Ascending aorta (tissue), 2 donors: ENCODE data around the gene NSUN4. TPM values are rescaled to one million over a fixed set of nuclear protein-coding genes. Genes with fewer than 3 reads are reported as not detected.

ENCODE experiments used
- DNase-seq, 2 donors: peaks; one replicate each; pipeline ENCODE4 v3.0.0-alpha.2; 2019; ENCODE audit warnings: low spot score in 2 of 2
- H3K27ac ChIP-seq, 2 donors: fragments of 200-600 bp; sonication (generic); one replicate each; pipeline ENCODE4 v1.5.1; 2016 to 2017; ENCODE audit warnings: mild to moderate bottlenecking in 1 of 2
- H3K27me3 ChIP-seq: fragments of 200-600 bp; sonication (generic); one replicate; pipeline ENCODE4 v1.5.1; 2017
- H3K36me3 ChIP-seq, 2 donors: fragments of 200-600 bp; sonication (generic); one replicate each; pipeline ENCODE4 v1.5.1; 2016
- H3K4me1 ChIP-seq, 2 donors: fragments of 200-600 bp; sonication (generic); one replicate each; pipeline ENCODE4 v1.5.1; 2016 to 2017; ENCODE audit warnings: mild to moderate bottlenecking in 1 of 2
- H3K4me3 ChIP-seq, 2 donors: fragments of 200-600 bp; sonication (generic); one replicate each; pipeline ENCODE4 v1.5.1; 2016 to 2017; ENCODE audit warnings: mild to moderate bottlenecking in 1 of 2
- H3K9me3 ChIP-seq, 2 donors: fragments of 200-600 bp; sonication (generic); one replicate each; pipeline ENCODE4 v1.5.1; 2016
- intact Hi-C: fragments of 100-400 bp; cut with DNase I; formaldehyde crosslinking; loops from one replicate; pipeline ENCODE4 v1.15.1; 2023
- total RNA-seq: library from RNA; depleted of rRNA; stranded (reverse); fragments of >200 nt; gene quantifications from one replicate; pipeline ENCODE4 v1.1.0, GENCODE V29; 2016
- TF ChIP-seq, protein P1 (sequence below), 3 experiments: fragments of 200-600 bp in 2 of 3; fragments of 450-650 bp in 1 of 3; sonication (generic) in 2 of 3; IDR thresholded peaks; one replicate each; pipeline ENCODE4 v1.5.1; 2016 to 2019; ENCODE audit warnings: antibody characterized with exemption in 3 of 3, mild to moderate bottlenecking in 1 of 3, moderate library complexity in 1 of 3

The NSUN4 gene
- total RNA-seq, 1 donor from 2014 or later: 6.1 TPM

DNA sequence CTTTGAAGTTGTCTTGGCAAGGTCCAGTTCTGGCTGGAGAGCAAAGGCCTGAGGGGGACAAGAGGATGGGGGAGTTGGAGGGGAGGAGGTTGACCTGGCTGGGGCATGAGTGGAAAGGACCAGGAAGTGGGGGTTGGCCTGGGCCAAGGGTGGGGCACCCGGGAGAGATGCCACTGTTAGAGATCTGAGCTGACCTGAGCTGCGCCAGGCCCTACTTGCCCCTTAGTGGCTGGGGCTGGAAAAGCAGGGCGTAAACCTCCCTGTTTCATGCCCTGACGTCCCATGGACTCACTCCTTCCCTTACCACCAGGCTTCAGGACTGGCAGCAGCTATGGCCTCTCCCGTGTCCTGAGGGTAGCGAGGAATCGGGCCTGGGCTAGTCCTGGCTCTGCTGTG, 70.4 kb downstream of the NSUN4 start:
- Histone ChIP-seq H3K27me3 (no peaks in the 10 kb centered on the region), H3K36me3 (peaks cover 0 to 6% of the 10 kb centered on the region in 2 donors), H3K4me1 (peaks cover 2 to 8% of the 10 kb centered on the region in 2 donors), H3K27ac (no peak overlapping the region), H3K9me3 (no peaks in the 10 kb centered on the region), H3K4me3 (no peak overlapping the region)
- DNase-seq: no peak
- intact Hi-C loops: no loop called here
- TF ChIP-seq, protein P1, sequence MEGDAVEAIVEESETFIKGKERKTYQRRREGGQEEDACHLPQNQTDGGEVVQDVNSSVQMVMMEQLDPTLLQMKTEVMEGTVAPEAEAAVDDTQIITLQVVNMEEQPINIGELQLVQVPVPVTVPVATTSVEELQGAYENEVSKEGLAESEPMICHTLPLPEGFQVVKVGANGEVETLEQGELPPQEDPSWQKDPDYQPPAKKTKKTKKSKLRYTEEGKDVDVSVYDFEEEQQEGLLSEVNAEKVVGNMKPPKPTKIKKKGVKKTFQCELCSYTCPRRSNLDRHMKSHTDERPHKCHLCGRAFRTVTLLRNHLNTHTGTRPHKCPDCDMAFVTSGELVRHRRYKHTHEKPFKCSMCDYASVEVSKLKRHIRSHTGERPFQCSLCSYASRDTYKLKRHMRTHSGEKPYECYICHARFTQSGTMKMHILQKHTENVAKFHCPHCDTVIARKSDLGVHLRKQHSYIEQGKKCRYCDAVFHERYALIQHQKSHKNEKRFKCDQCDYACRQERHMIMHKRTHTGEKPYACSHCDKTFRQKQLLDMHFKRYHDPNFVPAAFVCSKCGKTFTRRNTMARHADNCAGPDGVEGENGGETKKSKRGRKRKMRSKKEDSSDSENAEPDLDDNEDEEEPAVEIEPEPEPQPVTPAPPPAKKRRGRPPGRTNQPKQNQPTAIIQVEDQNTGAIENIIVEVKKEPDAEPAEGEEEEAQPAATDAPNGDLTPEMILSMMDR (IDR thresholded peaks at IDR 0.05): no peak

Other genes starting within 250 kb of the NSUN4 start
- gene PIK3R3, start 208.2 kb upstream of the NSUN4 start, total RNA-seq: 33.1 TPM
- 8.9 TPM for gene TSPAN1, start 165.7 kb upstream of the NSUN4 start, total RNA-seq
- gene P3R3URF, start 164.3 kb upstream of the NSUN4 start, total RNA-seq: not detected
- gene POMGNT1, start 142.4 kb upstream of the NSUN4 start, total RNA-seq: 122 TPM
- gene LURAP1, start 137.5 kb upstream of the NSUN4 start, total RNA-seq: 7.2 TPM
- not detected for gene RAD54L, start 93.0 kb upstream of the NSUN4 start, total RNA-seq
- gene LRRC41, start 37.2 kb upstream of the NSUN4 start, total RNA-seq: 102 TPM
- gene UQCRH, start 37.1 kb upstream of the NSUN4 start, total RNA-seq: 120 TPM
- 6.0 TPM for gene FAAH, start 53.5 kb downstream of the NSUN4 start, total RNA-seq
- gene DMBX1, start 149.0 kb downstream of the NSUN4 start, total RNA-seq: not detected
- gene KNCN, start 210.8 kb downstream of the NSUN4 start, total RNA-seq: not detected